K562 (cell line): Measurements from ENCODE around the gene C16orf89. TPM values are rescaled to one million over a fixed set of nuclear protein-coding genes. Genes with fewer than 3 reads are reported as not detected.

Source experiments
- ATAC-seq: fragments of 200-7000 bp; cut with Tn5 transposase; 3 replicates; pipeline ENCODE4 v1.9.1; 2020; ENCODE audit warnings: moderate library complexity
- BruUV-seq: library from RNA; stranded (reverse); fragments of 400-500 nt; replicated peaks from 2 replicates; lab custom pipeline; 2021; lab: Mats Ljungman, UMichigan
- CTCF ChIA-PET: fragments of 300-600 bp; formaldehyde crosslinking; extraction: SDS; loops from one replicate; lab custom pipeline; 2021; ENCODE audit warnings: low intra/inter-chr PET ratio; lab: Yijun Ruan, JAX
- POLR2A ChIA-PET: fragments of 300-600, 350-650 bp; sonication (Branson Sonifier 250); formaldehyde crosslinking; extraction: SDS; loops from one replicate; lab custom pipeline; 2021; ENCODE audit warnings: antibody characterized with exemption, inconsistent platforms; lab: Yijun Ruan, JAX
- DNase-seq, 4 experiments: peaks; one replicate each; pipeline versions ENCODE4 v3.0.0 to v3.0.0-alpha.2; 2011 to 2018; ENCODE audit warnings: low spot score in 3 of 4, mixed read lengths in 3 of 4; ENCODE audit errors: extremely low read depth in 1 of 4
- FAIRE-seq: peaks from 2 replicates; lab custom pipeline; 2011; peaks lifted over from hg19 to GRCh38; lab: Jason Lieb, UNC
- H2AFZ ChIP-seq: 2 replicates; pipeline ENCODE4 v1.6.0; 2011; ENCODE audit warnings: low read depth, low read length, control low read depth, inconsistent platforms
- H3K27ac ChIP-seq: fragments of 200-600 bp; 3 replicates; pipeline ENCODE4 v1.8.0; 2011; ENCODE audit warnings: low read depth, mild to moderate bottlenecking, control low read depth, inconsistent platforms, low read length, moderate library complexity, mixed read lengths; ENCODE audit errors: extremely low read depth
- H3K27me3 ChIP-seq, 2 experiments: fragments of 300-600 bp in 1 of 2; 2 replicates in 1 of 2; 3 replicates in 1 of 2; pipeline versions ENCODE4 v1.6.0 to v1.8.0; 2011; ENCODE audit warnings: inconsistent platforms in 2 of 2, low read length in 2 of 2, mild to moderate bottlenecking in 1 of 2, mixed read lengths in 1 of 2, moderate library complexity in 1 of 2; ENCODE audit not compliant: control insufficient read depth in 2 of 2, insufficient read depth in 2 of 2
- H3K36me3 ChIP-seq: fragments of 300-600 bp; 3 replicates; pipeline ENCODE4 v1.8.0; 2011; ENCODE audit warnings: mild to moderate bottlenecking, low read length, inconsistent platforms; ENCODE audit not compliant: control insufficient read depth, insufficient read depth
- H3K4me1 ChIP-seq, 2 experiments: fragments of 200-600 bp in 1 of 2; replicated peaks in 1 of 2; 2 replicates in 1 of 2; 3 replicates in 1 of 2; pipeline versions ENCODE4 v1.5.1 to v1.8.0; 2011; ENCODE audit warnings: inconsistent platforms in 2 of 2, low read length in 2 of 2, mild to moderate bottlenecking in 1 of 2, mixed read lengths in 1 of 2, moderate library complexity in 1 of 2; ENCODE audit not compliant: control insufficient read depth in 2 of 2, insufficient read depth in 2 of 2
- H3K4me2 ChIP-seq: 2 replicates; pipeline ENCODE4 v1.6.1; 2011; ENCODE audit warnings: low read length, control low read depth, inconsistent platforms, mixed read lengths; ENCODE audit not compliant: insufficient read depth
- H3K4me3 ChIP-seq: fragments of 200-600 bp; sonication (generic), shearing (Covaris generic); 2 replicates; pipeline ENCODE4 v1.5.1; 2016; ENCODE audit warnings: control low read depth, inconsistent platforms
- H3K79me2 ChIP-seq: fragments of 200-600 bp; 3 replicates; pipeline ENCODE4 v1.8.0; 2011; ENCODE audit warnings: low read length, inconsistent platforms; ENCODE audit not compliant: control insufficient read depth, insufficient read depth
- H3K9ac ChIP-seq, 2 experiments: 2 replicates each; pipeline versions ENCODE4 v1.6.0 to v1.6.1; 2011; ENCODE audit warnings: low read depth in 2 of 2, low read length in 2 of 2, control low read depth in 1 of 2, inconsistent platforms in 1 of 2, mild to moderate bottlenecking in 1 of 2, mixed read lengths in 1 of 2; ENCODE audit not compliant: insufficient read depth in 1 of 2
- H3K9me1 ChIP-seq: one replicate; pipeline ENCODE4 v1.6.0; 2011; ENCODE audit warnings: inconsistent platforms, mild to moderate bottlenecking, low read length, moderate library complexity; ENCODE audit not compliant: control insufficient read depth, insufficient read depth
- H3K9me3 ChIP-seq: replicated peaks from 2 replicates; pipeline ENCODE4 v1.5.1; 2011; ENCODE audit warnings: low read depth, low read length, inconsistent platforms; ENCODE audit not compliant: control insufficient read depth, insufficient read depth
- H4K20me1 ChIP-seq: replicated peaks from 2 replicates; pipeline ENCODE4 v1.6.1; 2011; ENCODE audit warnings: low read length, inconsistent platforms, mixed read lengths; ENCODE audit not compliant: control insufficient read depth, insufficient read depth
- CAMTA2 ChIP-seq: fragments of 250-450 bp; sonication (Bioruptor Pico); conservative IDR thresholded peaks from 2 replicates; pipeline ENCODE4 v1.5.1; 2022
- HNRNPUL1 ChIP-seq: fragments of 200-400 bp; formaldehyde crosslinking; IDR thresholded peaks from 2 replicates; pipeline ENCODE4 v1.6.1; 2017; ENCODE audit warnings: low read length
- KHSRP ChIP-seq: fragments of 450-650 bp; IDR thresholded peaks from 2 replicates; pipeline ENCODE4 v1.6.1; 2017
- PPARD ChIP-seq: fragments of 250-450 bp; sonication (Bioruptor Pico); IDR thresholded peaks from 2 replicates; pipeline ENCODE4 v1.8.0; 2022; ENCODE audit warnings: inconsistent platforms, mild to moderate bottlenecking, moderate library complexity
- ZNF274 ChIP-seq: IDR thresholded peaks from 2 replicates; pipeline ENCODE4 v1.6.1; 2011; ENCODE audit warnings: low read depth, mild to moderate bottlenecking, low read length, moderate library complexity, borderline replicate concordance
- WGBS: fragments of 100-300 bp; shearing (Covaris generic); methylation state at CpG from one replicate; pipeline ENCODE4 v1.1.6; 2016; ENCODE audit warnings: low coverage, mixed read lengths; ENCODE audit not compliant: insufficient coverage; ENCODE audit errors: missing lambda C conversion rate; 5-methylcytosine and 5-hydroxymethylcytosine counted together
- in situ Hi-C: fragments of 300-500 bp; cut with MboI; formaldehyde crosslinking; loops from 4 replicates; pipeline ENCODE4 v1.15.0; 2018; ENCODE audit warnings: inconsistent platforms, mixed read lengths
- intact Hi-C: fragments of 100-400 bp; cut with micrococcal nuclease; formaldehyde crosslinking; loops from 2 replicates; pipeline ENCODE4 v1.14.2; 2022
- polyA plus RNA-seq, 8 experiments: library from polyadenylated mRNA; depleted of rRNA in 4 of 8; stranded (reverse) in 5 of 8; unstranded in 3 of 8; fragments of >200 nt; fragmentation: Nextera tagmentation in 2 of 8; fragmentation: Illumina TruSeq in 1 of 8; extraction: Ambion mirVana in 2 of 8; extraction: Trizol in 1 of 8; gene quantifications; 2 replicates each; pipeline versions ENCODE4 v1.2.1 to v1.2.3, GENCODE V29; 2011 to 2014; ENCODE audit warnings: inconsistent platforms in 1 of 8, missing spikeins in 1 of 8
- total RNA-seq, 7 experiments: library from RNA; depleted of rRNA in 6 of 7; stranded (reverse); fragments of >200 nt in 6 of 7; fragmentation: Illumina TruSeq in 2 of 7; extraction: Trizol in 2 of 7; gene quantifications; 2 replicates each; pipeline versions ENCODE4 v1.2.1 to v1.2.3, GENCODE V29; 2011 to 2021; ENCODE audit warnings: low replicate concordance in 1 of 7
- TF ChIP-seq, protein P1 (sequence below): sonication (generic); formaldehyde crosslinking; IDR thresholded peaks from 2 replicates; pipeline ENCODE4 v1.8.1; 2022; ENCODE audit warnings: missing genetic modification reagents
- TF ChIP-seq, protein P2 (sequence below): fragments of 250-450 bp; sonication (Bioruptor Pico); IDR thresholded peaks from 2 replicates; pipeline ENCODE4 v1.4.0; 2020
- TF ChIP-seq, protein P3 (sequence below), 2 experiments: IDR thresholded peaks; 2 replicates each; pipeline ENCODE4 v1.6.1; 2011; ENCODE audit warnings: borderline replicate concordance in 1 of 2, control low read depth in 1 of 2, low read depth in 1 of 2, low read length in 1 of 2, mild to moderate bottlenecking in 1 of 2, mixed read lengths in 1 of 2, moderate library complexity in 1 of 2; ENCODE audit not compliant: insufficient read depth in 1 of 2, insufficient read length in 1 of 2, poor library complexity in 1 of 2, severe bottlenecking in 1 of 2; ENCODE audit errors: extremely low read depth in 1 of 2
- TF ChIP-seq, protein P4 (sequence below): fragments of 450-650 bp; IDR thresholded peaks from 2 replicates; pipeline ENCODE4 v1.7.0; 2016; ENCODE audit warnings: borderline replicate concordance
- TF ChIP-seq, protein P5 (sequence below): fragments of 200-800 bp; sonication (Bioruptor generic); IDR thresholded peaks from 2 replicates; pipeline ENCODE4 v1.6.1; 2017; ENCODE audit warnings: missing genetic modification characterization, missing compliant biosample characterization

Gene C16orf89
- total and polyA plus RNA-seq, 9 of the 15 experiments (the other 6 are each of a cell fraction or from before 2014, with no cell fraction given): not detected

DNA sequence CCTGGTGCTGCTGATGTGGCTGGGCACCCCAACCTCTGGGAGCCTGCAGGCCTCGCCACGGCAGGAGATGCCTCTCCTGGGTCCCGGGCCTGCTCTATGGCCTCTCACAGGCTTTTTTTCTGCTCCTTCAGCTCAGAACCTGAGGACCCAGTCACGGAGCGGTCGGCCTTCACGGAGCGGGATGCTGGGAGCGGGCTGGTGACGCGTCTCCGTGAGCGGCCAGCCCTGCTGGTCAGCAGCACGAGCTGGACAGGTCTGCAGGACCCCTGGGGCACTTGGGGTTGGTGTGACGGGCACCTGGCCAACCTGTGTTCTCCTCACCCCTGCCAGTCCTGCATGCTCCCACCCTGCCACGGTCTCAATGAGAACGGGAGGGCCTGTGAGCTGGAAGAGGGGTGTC lies 12.9 kb upstream of the C16orf89 start:
- H3K9ac ChIP-seq: no peak overlapping the region
- ChIA-PET CTCF (no interaction called here), POLR2A (no interaction called here)
- no peaks in the 10 kb centered on the region for H3K4me1 ChIP-seq
- FAIRE-seq (no peak), DNase-seq (no peak), ATAC-seq (no peak)
- H2AFZ ChIP-seq: no peak overlapping the region
- H3K4me2 ChIP-seq: no peak overlapping the region
- intact Hi-C loops (no loop called here), in situ Hi-C loops (no loop called here)
- peaks cover 41% of the 10 kb centered on the region for H3K36me3 ChIP-seq
- no peaks in the 10 kb centered on the region for H3K9me3 ChIP-seq
- no TSS peak for BruUV-seq
- H3K27me3 ChIP-seq: no peaks in the 10 kb centered on the region
- WGBS: 98% methylated on average over 6 of the region's 17 CpGs
- no peaks in the 10 kb centered on the region for H3K9me1 ChIP-seq
- no peaks in the 10 kb centered on the region for H4K20me1 ChIP-seq
- no peak overlapping the region for H3K4me3 ChIP-seq
- no peak overlapping the region for H3K27ac ChIP-seq
- H3K79me2 ChIP-seq: no peaks in the 10 kb centered on the region
- TF ChIP-seq PPARD (no peak), ZNF274 (no peak), HNRNPUL1 (no peak), CAMTA2 (no peak), KHSRP (no peak)
- TF ChIP-seq, protein P1, sequence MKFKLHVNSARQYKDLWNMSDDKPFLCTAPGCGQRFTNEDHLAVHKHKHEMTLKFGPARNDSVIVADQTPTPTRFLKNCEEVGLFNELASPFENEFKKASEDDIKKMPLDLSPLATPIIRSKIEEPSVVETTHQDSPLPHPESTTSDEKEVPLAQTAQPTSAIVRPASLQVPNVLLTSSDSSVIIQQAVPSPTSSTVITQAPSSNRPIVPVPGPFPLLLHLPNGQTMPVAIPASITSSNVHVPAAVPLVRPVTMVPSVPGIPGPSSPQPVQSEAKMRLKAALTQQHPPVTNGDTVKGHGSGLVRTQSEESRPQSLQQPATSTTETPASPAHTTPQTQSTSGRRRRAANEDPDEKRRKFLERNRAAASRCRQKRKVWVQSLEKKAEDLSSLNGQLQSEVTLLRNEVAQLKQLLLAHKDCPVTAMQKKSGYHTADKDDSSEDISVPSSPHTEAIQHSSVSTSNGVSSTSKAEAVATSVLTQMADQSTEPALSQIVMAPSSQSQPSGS (CRISPR knock-in tag): no peak
- TF ChIP-seq, protein P2, sequence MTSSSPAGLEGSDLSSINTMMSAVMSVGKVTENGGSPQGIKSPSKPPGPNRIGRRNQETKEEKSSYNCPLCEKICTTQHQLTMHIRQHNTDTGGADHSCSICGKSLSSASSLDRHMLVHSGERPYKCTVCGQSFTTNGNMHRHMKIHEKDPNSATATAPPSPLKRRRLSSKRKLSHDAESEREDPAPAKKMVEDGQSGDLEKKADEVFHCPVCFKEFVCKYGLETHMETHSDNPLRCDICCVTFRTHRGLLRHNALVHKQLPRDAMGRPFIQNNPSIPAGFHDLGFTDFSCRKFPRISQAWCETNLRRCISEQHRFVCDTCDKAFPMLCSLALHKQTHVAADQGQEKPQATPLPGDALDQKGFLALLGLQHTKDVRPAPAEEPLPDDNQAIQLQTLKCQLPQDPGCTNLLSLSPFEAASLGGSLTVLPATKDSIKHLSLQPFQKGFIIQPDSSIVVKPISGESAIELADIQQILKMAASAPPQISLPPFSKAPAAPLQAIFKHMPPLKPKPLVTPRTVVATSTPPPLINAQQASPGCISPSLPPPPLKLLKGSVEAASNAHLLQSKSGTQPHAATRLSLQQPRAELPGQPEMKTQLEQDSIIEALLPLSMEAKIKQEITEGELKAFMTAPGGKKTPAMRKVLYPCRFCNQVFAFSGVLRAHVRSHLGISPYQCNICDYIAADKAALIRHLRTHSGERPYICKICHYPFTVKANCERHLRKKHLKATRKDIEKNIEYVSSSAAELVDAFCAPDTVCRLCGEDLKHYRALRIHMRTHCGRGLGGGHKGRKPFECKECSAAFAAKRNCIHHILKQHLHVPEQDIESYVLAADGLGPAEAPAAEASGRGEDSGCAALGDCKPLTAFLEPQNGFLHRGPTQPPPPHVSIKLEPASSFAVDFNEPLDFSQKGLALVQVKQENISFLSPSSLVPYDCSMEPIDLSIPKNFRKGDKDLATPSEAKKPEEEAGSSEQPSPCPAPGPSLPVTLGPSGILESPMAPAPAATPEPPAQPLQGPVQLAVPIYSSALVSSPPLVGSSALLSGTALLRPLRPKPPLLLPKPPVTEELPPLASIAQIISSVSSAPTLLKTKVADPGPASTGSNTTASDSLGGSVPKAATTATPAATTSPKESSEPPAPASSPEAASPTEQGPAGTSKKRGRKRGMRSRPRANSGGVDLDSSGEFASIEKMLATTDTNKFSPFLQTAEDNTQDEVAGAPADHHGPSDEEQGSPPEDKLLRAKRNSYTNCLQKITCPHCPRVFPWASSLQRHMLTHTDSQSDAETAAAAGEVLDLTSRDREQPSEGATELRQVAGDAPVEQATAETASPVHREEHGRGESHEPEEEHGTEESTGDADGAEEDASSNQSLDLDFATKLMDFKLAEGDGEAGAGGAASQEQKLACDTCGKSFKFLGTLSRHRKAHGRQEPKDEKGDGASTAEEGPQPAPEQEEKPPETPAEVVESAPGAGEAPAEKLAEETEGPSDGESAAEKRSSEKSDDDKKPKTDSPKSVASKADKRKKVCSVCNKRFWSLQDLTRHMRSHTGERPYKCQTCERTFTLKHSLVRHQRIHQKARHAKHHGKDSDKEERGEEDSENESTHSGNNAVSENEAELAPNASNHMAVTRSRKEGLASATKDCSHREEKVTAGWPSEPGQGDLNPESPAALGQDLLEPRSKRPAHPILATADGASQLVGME (CRISPR knock-in tag): no peak
- TF ChIP-seq, protein P3, sequence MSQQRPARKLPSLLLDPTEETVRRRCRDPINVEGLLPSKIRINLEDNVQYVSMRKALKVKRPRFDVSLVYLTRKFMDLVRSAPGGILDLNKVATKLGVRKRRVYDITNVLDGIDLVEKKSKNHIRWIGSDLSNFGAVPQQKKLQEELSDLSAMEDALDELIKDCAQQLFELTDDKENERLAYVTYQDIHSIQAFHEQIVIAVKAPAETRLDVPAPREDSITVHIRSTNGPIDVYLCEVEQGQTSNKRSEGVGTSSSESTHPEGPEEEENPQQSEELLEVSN (IDR thresholded peaks at IDR 0.05; ENCODE audit: borderline replicate concordance in 1 of 2, extremely low read depth in 1 of 2, insufficient read depth in 1 of 2, insufficient read length in 1 of 2, low read depth in 1 of 2, low read length in 1 of 2, poor library complexity in 1 of 2, severe bottlenecking in 1 of 2): no peak
- TF ChIP-seq, protein P4, sequence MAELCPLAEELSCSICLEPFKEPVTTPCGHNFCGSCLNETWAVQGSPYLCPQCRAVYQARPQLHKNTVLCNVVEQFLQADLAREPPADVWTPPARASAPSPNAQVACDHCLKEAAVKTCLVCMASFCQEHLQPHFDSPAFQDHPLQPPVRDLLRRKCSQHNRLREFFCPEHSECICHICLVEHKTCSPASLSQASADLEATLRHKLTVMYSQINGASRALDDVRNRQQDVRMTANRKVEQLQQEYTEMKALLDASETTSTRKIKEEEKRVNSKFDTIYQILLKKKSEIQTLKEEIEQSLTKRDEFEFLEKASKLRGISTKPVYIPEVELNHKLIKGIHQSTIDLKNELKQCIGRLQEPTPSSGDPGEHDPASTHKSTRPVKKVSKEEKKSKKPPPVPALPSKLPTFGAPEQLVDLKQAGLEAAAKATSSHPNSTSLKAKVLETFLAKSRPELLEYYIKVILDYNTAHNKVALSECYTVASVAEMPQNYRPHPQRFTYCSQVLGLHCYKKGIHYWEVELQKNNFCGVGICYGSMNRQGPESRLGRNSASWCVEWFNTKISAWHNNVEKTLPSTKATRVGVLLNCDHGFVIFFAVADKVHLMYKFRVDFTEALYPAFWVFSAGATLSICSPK: no peak
- TF ChIP-seq, protein P5, sequence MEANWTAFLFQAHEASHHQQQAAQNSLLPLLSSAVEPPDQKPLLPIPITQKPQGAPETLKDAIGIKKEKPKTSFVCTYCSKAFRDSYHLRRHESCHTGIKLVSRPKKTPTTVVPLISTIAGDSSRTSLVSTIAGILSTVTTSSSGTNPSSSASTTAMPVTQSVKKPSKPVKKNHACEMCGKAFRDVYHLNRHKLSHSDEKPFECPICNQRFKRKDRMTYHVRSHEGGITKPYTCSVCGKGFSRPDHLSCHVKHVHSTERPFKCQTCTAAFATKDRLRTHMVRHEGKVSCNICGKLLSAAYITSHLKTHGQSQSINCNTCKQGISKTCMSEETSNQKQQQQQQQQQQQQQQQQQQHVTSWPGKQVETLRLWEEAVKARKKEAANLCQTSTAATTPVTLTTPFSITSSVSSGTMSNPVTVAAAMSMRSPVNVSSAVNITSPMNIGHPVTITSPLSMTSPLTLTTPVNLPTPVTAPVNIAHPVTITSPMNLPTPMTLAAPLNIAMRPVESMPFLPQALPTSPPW: no peak
